SK-N-SH (cell line): ENCODE measurements around the gene RBMS3. TPM values are rescaled to one million over a fixed set of nuclear protein-coding genes. Genes with fewer than 3 reads are reported as not detected.
A peak's percentile ranks its signal among the peaks of the same experiment; 100 is the strongest.

Source experiments
- CTCF ChIA-PET: fragments of 300-600, 350-600 bp; formaldehyde crosslinking; extraction: SDS; loops from one replicate; lab custom pipeline; 2021; lab: Yijun Ruan, JAX
- POLR2A ChIA-PET: fragments of 350-600 bp; sonication (Branson Sonifier 250); formaldehyde crosslinking; extraction: SDS; loops from one replicate; lab custom pipeline; 2020; ENCODE audit warnings: antibody characterized with exemption, inconsistent platforms; lab: Yijun Ruan, JAX
- DNase-seq: peaks from one replicate; pipeline ENCODE4 v3.0.0; 2012
- H2AFZ ChIP-seq: fragments of 200-600 bp; sonication (generic); 2 replicates; pipeline ENCODE4 v1.8.1; 2016; ENCODE audit warnings: antibody characterized with exemption, mild to moderate bottlenecking, low read depth
- H3F3A ChIP-seq: fragments of 200-600 bp; sonication (generic); replicated peaks from 2 replicates; pipeline ENCODE3; 2016; ENCODE audit warnings: antibody characterized with exemption, mild to moderate bottlenecking; ENCODE audit not compliant: insufficient read depth
- H3K27ac ChIP-seq, 2 experiments: fragments of 200-500 bp in 1 of 2; fragments of 200-600 bp in 1 of 2; sonication (Bioruptor generic) in 1 of 2; sonication (generic), shearing (Covaris generic) in 1 of 2; 2 replicates each; pipeline versions ENCODE4 v1.5.1 to v1.6.1; 2014 to 2016; ENCODE audit warnings: low read depth in 2 of 2, inconsistent platforms in 1 of 2, low read length in 1 of 2, mild to moderate bottlenecking in 1 of 2, mixed read lengths in 1 of 2
- H3K27me3 ChIP-seq: fragments of 200-600 bp; sonication (generic), shearing (Covaris generic); 2 replicates; pipeline ENCODE4 v1.6.1; 2016; ENCODE audit warnings: mixed run types; ENCODE audit not compliant: insufficient read depth
- H3K36me3 ChIP-seq, 2 experiments: fragments of 200-500 bp in 1 of 2; fragments of 200-600 bp in 1 of 2; sonication (Bioruptor generic) in 1 of 2; sonication (generic) in 1 of 2; replicated peaks in 1 of 2; 2 replicates each; pipeline versions ENCODE3 to v1.5.1; 2014 to 2016; ENCODE audit warnings: low read length in 1 of 2, mild to moderate bottlenecking in 1 of 2; ENCODE audit not compliant: insufficient read depth in 2 of 2, control insufficient read depth in 1 of 2
- H3K4me1 ChIP-seq, 2 experiments: fragments of 200-500 bp in 1 of 2; fragments of 200-600 bp in 1 of 2; sonication (Bioruptor generic) in 1 of 2; sonication (generic), shearing (Covaris generic) in 1 of 2; 2 replicates each; pipeline versions ENCODE4 v1.5.1 to v1.6.1; 2014 to 2016; ENCODE audit warnings: low read depth in 1 of 2, low read length in 1 of 2, mixed run types in 1 of 2; ENCODE audit not compliant: insufficient read depth in 2 of 2, control insufficient read depth in 1 of 2
- H3K4me2 ChIP-seq: fragments of 200-600 bp; sonication (generic), shearing (Covaris generic); 2 replicates; pipeline ENCODE4 v1.6.1; 2017; ENCODE audit warnings: mixed run types
- H3K4me3 ChIP-seq, 2 experiments: fragments of 200-500 bp in 1 of 2; fragments of 200-600 bp in 1 of 2; sonication (Bioruptor generic) in 1 of 2; sonication (generic), shearing (Covaris generic) in 1 of 2; 2 replicates each; pipeline versions ENCODE4 v1.5.1 to v1.8.1; 2014 to 2016; ENCODE audit warnings: low read depth in 2 of 2, inconsistent platforms in 1 of 2, low read length in 1 of 2, mild to moderate bottlenecking in 1 of 2, mixed read lengths in 1 of 2, moderate library complexity in 1 of 2
- H3K79me2 ChIP-seq: fragments of 200-600 bp; sonication (generic); 2 replicates; pipeline ENCODE4 v1.8.1; 2017; ENCODE audit warnings: mild to moderate bottlenecking; ENCODE audit not compliant: insufficient read depth
- H3K9ac ChIP-seq: fragments of 200-600 bp; sonication (generic); 2 replicates; pipeline ENCODE4 v1.6.1; 2017; ENCODE audit warnings: mixed run types
- H3K9me2 ChIP-seq: fragments of 200-600 bp; sonication (generic); 2 replicates; pipeline ENCODE4 v1.6.1; 2017; ENCODE audit warnings: mixed run types
- H3K9me3 ChIP-seq: fragments of 200-600 bp; sonication (generic); 2 replicates; pipeline ENCODE4 v1.6.1; 2017; ENCODE audit warnings: mixed run types, mild to moderate bottlenecking, moderate library complexity
- H4K20me1 ChIP-seq: fragments of 200-600 bp; sonication (generic); 2 replicates; pipeline ENCODE4 v1.6.1; 2017; ENCODE audit warnings: mild to moderate bottlenecking, mixed run types; ENCODE audit not compliant: insufficient read depth
- EP300 ChIP-seq, 2 experiments: IDR thresholded peaks; 2 replicates each; pipeline versions ENCODE4 v1.4.0 to v1.6.1; 2012; ENCODE audit warnings: borderline replicate concordance in 1 of 2, low read depth in 1 of 2, low read length in 1 of 2
- FOSL2 ChIP-seq: IDR thresholded peaks from 2 replicates; pipeline ENCODE4 v1.4.0; 2012; ENCODE audit warnings: low read depth, mild to moderate bottlenecking, moderate library complexity, borderline replicate concordance
- FOXM1 ChIP-seq: IDR thresholded peaks from 2 replicates; pipeline ENCODE4 v1.4.0; 2012; ENCODE audit warnings: low read depth, mild to moderate bottlenecking
- GABPA ChIP-seq: IDR thresholded peaks from 2 replicates; pipeline ENCODE4 v1.4.0; 2012; ENCODE audit warnings: low read depth, mild to moderate bottlenecking
- IRF3 ChIP-seq: fragments of 150-350 bp; IDR thresholded peaks from 2 replicates; pipeline ENCODE4 v1.6.1; 2016; ENCODE audit warnings: mild to moderate bottlenecking, low read depth, low read length
- JUND ChIP-seq: IDR thresholded peaks from 2 replicates; pipeline ENCODE4 v1.4.0; 2012
- MEF2A ChIP-seq: IDR thresholded peaks from 2 replicates; pipeline ENCODE4 v1.4.0; 2012; ENCODE audit warnings: low read depth, borderline replicate concordance
- RAD21 ChIP-seq: IDR thresholded peaks from 2 replicates; pipeline ENCODE4 v1.6.1; 2012; ENCODE audit warnings: mild to moderate bottlenecking, low read length
- RCOR1 ChIP-seq: fragments of 150-350 bp; IDR thresholded peaks from 2 replicates; pipeline ENCODE4 v1.6.1; 2017; ENCODE audit warnings: antibody characterized with exemption, low read length
- REST ChIP-seq: IDR thresholded peaks from 2 replicates; pipeline ENCODE4 v1.6.1; 2012; ENCODE audit warnings: mild to moderate bottlenecking, low read depth, low read length, moderate library complexity
- RFX5 ChIP-seq: IDR thresholded peaks from 2 replicates; pipeline ENCODE4 v1.6.1; 2012; ENCODE audit warnings: mild to moderate bottlenecking, improper control_type of control experiment, low read length
- SMC3 ChIP-seq: IDR thresholded peaks from 2 replicates; pipeline ENCODE4 v1.6.1; 2012; ENCODE audit warnings: low read depth, low read length, improper control_type of control experiment
- TCF12 ChIP-seq: IDR thresholded peaks from 2 replicates; pipeline ENCODE4 v1.4.0; 2012
- TEAD4 ChIP-seq: IDR thresholded peaks from 2 replicates; pipeline ENCODE4 v1.4.0; 2012; ENCODE audit warnings: mild to moderate bottlenecking, borderline replicate concordance; ENCODE audit not compliant: insufficient read depth
- USF1 ChIP-seq: IDR thresholded peaks from 2 replicates; pipeline ENCODE4 v1.4.0; 2012; ENCODE audit warnings: low read depth, borderline replicate concordance
- USF2 ChIP-seq: fragments of 150-350 bp; IDR thresholded peaks from 2 replicates; pipeline ENCODE4 v1.6.1; 2017; ENCODE audit warnings: antibody characterized with exemption, low read length, low read depth, borderline replicate concordance
- WGBS: methylation state at CpG from one replicate; pipeline ENCODE4 v1.1.6; 2017; ENCODE audit warnings: low lambda C conversion rate; 5-methylcytosine and 5-hydroxymethylcytosine counted together
- polyA plus RNA-seq, 3 experiments: library from polyadenylated mRNA; depleted of rRNA; stranded (reverse); fragments of >200 nt; gene quantifications; 2 replicates each; pipeline ENCODE4 v1.2.3, GENCODE V29; 2012

Gene RBMS3
- polyA plus RNA-seq, 1 of the 3 experiments (the other 2 are of a cell fraction) = 8.2 TPM

DNA sequence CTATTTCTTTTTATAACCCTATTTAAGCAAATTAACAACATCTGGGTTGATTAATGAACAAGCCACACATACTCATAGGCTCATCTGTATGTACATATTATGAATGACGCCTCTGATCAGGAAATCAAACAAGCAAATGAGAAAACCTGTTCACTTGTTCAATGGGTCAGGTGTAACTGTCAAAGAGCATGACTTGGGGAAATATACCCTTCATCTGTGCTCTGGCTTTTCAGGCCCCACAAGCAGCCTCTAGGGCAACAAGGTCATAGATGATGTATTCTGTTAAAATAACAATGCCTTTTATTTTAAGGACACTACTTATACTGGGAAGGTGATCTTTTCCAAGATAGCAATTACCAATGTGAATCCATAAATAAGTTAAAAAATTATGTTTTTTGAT lies 102.0 kb downstream of the RBMS3 start:
- Histone ChIP-seq H3K4me1 (peaks cover 10 to 35% of the 10 kb centered on the region in 2 experiments), H3K9ac (no peak overlapping the region), H3K27ac (peak overlapping the region; percentile 95 to 98; a peak in 3 of 4 replicates), H2AFZ (no peak overlapping the region), H3K4me2 (no peak overlapping the region), H3K36me3 (peaks cover 20 to 33% of the 10 kb centered on the region in 2 experiments), H3K79me2 (peaks cover 80% of the 10 kb centered on the region), H3K27me3 (no peaks in the 10 kb centered on the region), H3K9me3 (no peaks in the 10 kb centered on the region), H3F3A (peaks cover 44% of the 10 kb centered on the region), H3K4me3 (no peak overlapping the region), H3K9me2 (no peaks in the 10 kb centered on the region), H4K20me1 (no peaks in the 10 kb centered on the region)
- ChIA-PET POLR2A (no interaction called here), CTCF (no interaction called here)
- WGBS = 93% methylated on average over 1 of the region's 1 CpG
- no peak for DNase-seq
- TF ChIP-seq TEAD4 = no peak
- no peak for TF ChIP-seq TCF12
- TF ChIP-seq IRF3 = no peak
- TF ChIP-seq RFX5 = no peak
- TF ChIP-seq USF1 = no peak
- no peak for TF ChIP-seq RCOR1
- no peak for TF ChIP-seq REST
- TF ChIP-seq USF2 = no peak
- no peak for TF ChIP-seq RAD21
- no peak for TF ChIP-seq FOSL2

DNA sequence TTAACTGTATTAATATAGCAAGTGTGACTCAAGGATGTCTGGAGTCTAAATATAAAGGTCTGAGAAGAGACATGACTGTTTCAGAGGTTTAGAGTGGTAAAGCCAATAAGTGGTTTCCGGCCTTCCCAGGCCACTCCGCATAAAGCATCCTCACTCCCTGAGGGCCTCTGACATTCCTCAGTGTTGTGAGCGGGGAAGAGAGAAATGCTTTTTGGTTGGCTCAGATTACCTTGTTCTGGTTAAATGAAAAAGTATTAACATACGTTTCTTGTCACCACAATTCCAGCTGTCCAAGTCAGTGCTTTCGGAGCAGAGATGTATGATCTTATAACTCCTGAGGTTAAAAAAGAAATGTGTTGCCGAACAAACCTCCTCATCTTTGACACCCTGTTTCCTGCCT lies 103.8 kb downstream of the RBMS3 start:
- DNase-seq = peak; percentile 34
- POLR2A ChIA-PET = no interaction called here
- Histone ChIP-seq H3K9ac (peak overlapping the region; percentile 58; the same call in 1 of the 2 replicates), H3F3A (peaks cover 40% of the 10 kb centered on the region), H3K27me3 (no peaks in the 10 kb centered on the region), H3K9me3 (no peaks in the 10 kb centered on the region), H3K27ac (peak overlapping the region; percentile 95 to 98), H3K79me2 (peaks cover 80% of the 10 kb centered on the region), H3K4me1 (peaks cover 10 to 47% of the 10 kb centered on the region in 2 experiments), H2AFZ (no peak overlapping the region; the same call in 1 of the 2 replicates), H3K9me2 (no peaks in the 10 kb centered on the region), H3K4me3 (peak overlapping the region; percentile 9 to 27; a peak in 2 of 4 replicates), H3K36me3 (peaks cover 23 to 36% of the 10 kb centered on the region in 2 experiments), H3K4me2 (peak overlapping the region; percentile 67), H4K20me1 (no peaks in the 10 kb centered on the region)
- CTCF ChIA-PET = no interaction called here
- 14% methylated on average over 6 of the region's 6 CpGs for WGBS
- TF ChIP-seq FOSL2 (no peak; the same call in 1 of the 2 replicates), MEF2A (peak; percentile 76; the same call in 1 of the 2 replicates), REST (0 out of 2 replicates have a peak, but pooled peaks have one; percentile 48), SMC3 (peak; percentile 21; the same call in 1 of the 2 replicates), FOXM1 (peak; percentile 73; the same call in 1 of the 2 replicates), JUND (peak; percentile 38; the same call in 1 of the 2 replicates), TEAD4 (peak; percentile 83), EP300 (IDR thresholded peaks at IDR 0.05; ENCODE audit: borderline replicate concordance in 1 of 2, low read depth in 1 of 2, low read length in 1 of 2) (peak; percentile 36 to 73; a peak in 3 of 4 replicates), GABPA (0 out of 2 replicates have a peak, but pooled peaks have one; percentile 20)
